ENCODE results near the gene PCYT1B.

- no peak for TF ChIP-seq FOXP2 (optimal IDR thresholded peaks at IDR 0.05; ENCODE audit: control extremely low read depth, extremely low read length, insufficient read depth)
- TF ChIP-seq POLR2AphosphoS5 (IDR thresholded peaks at IDR 0.05; ENCODE audit: borderline replicate concordance, low read depth, low read length) = no peak
- no peak for TF ChIP-seq EZH2 (IDR thresholded peaks at IDR 0.05)
Observed at GRCh38 chrX:24659106-24659505, 12.0 kb upstream of the PCYT1B start.

Measured in SK-N-MC (cell line).